ENCODE data around the gene KRTAP5-10.
"Not testable (repeated sequence)": the region's sequence is repeated elsewhere in the genome, so short reads cannot be mapped to it uniquely, and the experiment has no call there.

Gene KRTAP5-10

DNA sequence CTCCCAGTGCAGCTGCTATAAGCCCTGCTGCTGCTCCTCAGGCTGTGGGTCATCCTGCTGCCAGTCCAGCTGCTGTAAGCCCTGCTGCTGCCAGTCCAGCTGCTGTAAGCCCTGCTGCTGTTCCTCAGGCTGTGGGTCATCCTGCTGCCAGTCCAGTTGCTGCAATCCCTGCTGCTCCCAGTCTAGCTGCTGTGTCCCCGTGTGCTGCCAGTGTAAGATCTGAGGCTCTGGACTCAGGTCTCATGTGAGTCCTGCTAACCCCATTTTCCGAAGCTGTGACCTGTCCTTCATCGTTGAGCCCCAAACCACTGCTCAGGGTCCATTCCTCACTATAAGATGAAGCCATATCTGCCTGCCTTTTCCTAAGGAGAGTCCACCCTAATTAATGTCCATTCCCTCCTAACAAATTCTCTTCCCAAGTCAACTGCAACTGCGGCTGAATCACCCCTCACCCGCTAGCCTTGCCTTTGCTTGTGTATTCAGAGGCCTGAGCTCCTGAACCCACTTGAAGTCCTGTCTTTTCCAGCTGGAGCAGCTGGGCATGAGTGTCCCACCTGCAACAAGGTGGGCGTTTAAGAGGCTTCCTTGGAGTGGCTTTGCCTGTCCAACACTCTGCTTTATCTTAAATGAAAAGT is 37.7 kb upstream of the KRTAP5-10 start:
- TF ChIP-seq, protein P1, sequence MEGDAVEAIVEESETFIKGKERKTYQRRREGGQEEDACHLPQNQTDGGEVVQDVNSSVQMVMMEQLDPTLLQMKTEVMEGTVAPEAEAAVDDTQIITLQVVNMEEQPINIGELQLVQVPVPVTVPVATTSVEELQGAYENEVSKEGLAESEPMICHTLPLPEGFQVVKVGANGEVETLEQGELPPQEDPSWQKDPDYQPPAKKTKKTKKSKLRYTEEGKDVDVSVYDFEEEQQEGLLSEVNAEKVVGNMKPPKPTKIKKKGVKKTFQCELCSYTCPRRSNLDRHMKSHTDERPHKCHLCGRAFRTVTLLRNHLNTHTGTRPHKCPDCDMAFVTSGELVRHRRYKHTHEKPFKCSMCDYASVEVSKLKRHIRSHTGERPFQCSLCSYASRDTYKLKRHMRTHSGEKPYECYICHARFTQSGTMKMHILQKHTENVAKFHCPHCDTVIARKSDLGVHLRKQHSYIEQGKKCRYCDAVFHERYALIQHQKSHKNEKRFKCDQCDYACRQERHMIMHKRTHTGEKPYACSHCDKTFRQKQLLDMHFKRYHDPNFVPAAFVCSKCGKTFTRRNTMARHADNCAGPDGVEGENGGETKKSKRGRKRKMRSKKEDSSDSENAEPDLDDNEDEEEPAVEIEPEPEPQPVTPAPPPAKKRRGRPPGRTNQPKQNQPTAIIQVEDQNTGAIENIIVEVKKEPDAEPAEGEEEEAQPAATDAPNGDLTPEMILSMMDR (conservative IDR thresholded peaks at IDR 0.05) = no peak
- TF ChIP-seq ZFX (IDR thresholded peaks at IDR 0.05) = no peak
- H3K27ac ChIP-seq = peak overlapping the region; percentile 66

DNA sequence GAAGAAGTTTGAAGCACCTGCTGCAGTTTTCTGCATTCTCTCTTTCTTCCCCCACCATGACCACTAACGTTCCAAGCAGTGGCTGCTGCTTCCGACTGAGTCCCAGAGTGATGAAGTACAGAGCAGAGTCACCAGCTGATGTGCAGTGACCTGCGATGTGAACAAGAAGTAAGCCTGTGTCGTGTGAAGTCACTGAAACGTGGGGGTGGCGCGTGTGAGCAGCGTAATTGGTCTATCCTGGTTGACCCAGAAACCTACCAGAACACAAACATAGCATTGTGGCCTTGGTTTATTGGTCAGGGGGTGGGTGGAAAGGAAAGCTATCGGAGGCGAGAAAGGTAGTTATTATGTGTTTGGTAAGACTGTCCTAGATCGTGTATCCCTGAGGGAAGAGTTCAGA is 34.8 kb upstream of the KRTAP5-10 start:
- TF ChIP-seq ZFX (IDR thresholded peaks at IDR 0.05) = no peak
- TF ChIP-seq, protein P1 (conservative IDR thresholded peaks at IDR 0.05) = no peak
- no peak overlapping the region for H3K27ac ChIP-seq

DNA sequence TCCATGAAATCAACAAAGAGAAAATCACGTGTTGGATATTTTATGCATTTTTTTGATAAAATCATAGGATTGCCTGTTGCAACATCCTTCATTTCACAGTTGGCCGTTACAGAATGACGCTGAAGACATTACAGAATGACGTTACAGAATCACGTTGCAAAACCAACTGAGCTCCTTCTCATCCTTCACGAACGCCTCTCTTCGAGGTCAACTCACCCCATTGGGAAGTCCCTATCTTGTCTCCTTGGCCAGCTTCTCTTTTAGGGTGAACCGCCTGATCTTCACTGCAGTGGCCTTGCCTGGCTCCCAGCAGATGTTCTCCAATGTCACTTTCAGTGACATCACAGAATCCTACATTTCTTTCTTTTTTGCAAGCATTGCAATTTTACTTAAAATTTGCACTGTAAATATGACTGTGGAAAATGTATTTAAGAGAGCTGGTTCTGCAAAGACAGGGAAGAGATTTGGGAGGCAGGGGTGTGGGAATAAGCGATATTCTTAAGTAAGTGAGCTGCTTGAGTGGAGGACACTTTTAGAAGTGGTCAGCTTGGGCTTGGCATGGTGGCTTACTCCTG is 33.2 kb upstream of the KRTAP5-10 start:
- H3K27ac ChIP-seq = no peak overlapping the region
- no peak for TF ChIP-seq ZFX (IDR thresholded peaks at IDR 0.05)
- TF ChIP-seq, protein P1 (conservative IDR thresholded peaks at IDR 0.05) = no peak

DNA sequence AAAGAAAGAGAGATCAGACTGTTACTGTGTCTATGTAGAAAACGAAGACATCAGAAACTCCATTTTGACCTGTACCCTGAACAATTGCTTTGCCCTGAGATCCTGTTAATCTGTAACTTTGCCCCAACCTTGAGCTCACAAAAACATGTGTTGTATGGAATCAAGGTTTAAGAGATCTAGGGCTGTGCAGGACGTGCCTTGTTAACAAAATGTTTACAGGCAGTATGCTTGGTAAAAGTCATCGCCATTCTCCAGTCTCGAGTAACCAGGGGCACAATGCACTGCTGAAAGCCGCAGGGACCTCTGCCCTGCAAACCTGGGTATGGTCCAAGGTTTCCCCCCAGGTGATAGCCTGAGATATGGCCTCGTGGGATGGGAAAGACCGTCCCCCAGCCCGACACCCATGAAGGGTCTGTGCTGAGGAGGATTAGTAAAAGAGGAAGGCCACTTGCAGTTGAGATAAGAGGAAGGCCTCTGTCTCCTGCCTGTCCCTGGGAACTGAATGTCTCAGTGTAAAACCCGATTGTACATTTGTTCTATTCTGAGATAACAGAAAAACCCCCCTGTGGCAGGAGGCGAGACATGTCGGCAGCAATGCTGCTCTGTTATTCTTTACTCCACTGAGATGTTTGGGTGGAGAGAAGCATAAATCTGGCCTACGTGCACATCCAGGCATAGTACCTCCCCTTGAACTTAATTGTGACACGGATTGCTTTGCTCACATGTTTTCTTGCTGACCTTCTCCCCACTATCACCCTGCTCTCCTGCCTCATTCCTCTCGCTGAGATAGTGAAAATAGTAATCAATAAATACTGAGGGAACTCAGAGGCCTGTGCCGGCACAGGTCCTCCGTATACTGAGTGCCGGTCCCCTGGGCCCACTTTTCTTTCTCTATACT is 30.4 kb upstream of the KRTAP5-10 start:
- H3K27ac ChIP-seq = not testable (repeated sequence)

DNA sequence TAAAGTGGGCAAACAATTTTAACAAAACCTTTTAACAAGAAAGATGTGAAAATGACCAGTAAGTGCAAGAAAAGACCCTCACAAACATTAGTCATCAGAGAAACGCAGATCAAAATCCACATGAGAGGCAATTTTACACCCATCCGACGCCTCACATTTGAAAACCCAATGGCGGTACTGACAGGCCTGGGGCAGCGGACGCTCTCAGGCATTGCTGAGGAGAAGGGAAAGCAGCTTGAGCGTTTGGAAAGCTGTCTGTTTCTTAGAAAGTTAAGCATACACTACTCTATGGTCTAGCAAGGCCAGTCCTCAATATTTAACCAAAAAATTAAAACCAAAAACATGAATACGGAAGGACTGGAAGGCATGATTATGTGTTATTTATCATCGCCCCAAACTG is 29.5 kb upstream of the KRTAP5-10 start:
- TF ChIP-seq, protein P1 (conservative IDR thresholded peaks at IDR 0.05) = no peak
- no peak for TF ChIP-seq ZFX (IDR thresholded peaks at IDR 0.05)
- no peak overlapping the region for H3K27ac ChIP-seq

DNA sequence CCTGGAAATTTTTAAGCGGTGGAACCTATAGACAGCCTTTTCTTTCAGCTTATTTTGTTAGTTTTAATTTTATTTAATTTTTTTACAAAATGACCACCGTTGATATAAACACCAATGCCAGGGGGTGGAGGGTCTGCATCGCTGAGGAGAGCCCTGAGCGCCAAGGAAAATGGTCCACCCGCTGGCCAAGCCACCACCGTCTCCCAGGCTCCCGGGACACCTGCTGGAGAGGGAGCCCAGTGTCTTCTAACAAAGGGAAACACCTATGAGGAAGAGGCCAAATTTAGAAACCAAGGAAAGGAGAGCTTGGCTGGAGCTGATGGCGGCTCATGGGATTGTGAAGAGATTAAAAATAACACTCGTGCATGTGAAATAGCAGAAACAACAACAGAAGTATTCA is 27.8 kb upstream of the KRTAP5-10 start:
- no peak overlapping the region for H3K27ac ChIP-seq
- no peak for TF ChIP-seq ZFX (IDR thresholded peaks at IDR 0.05)
- TF ChIP-seq, protein P1 (conservative IDR thresholded peaks at IDR 0.05) = no peak

DNA sequence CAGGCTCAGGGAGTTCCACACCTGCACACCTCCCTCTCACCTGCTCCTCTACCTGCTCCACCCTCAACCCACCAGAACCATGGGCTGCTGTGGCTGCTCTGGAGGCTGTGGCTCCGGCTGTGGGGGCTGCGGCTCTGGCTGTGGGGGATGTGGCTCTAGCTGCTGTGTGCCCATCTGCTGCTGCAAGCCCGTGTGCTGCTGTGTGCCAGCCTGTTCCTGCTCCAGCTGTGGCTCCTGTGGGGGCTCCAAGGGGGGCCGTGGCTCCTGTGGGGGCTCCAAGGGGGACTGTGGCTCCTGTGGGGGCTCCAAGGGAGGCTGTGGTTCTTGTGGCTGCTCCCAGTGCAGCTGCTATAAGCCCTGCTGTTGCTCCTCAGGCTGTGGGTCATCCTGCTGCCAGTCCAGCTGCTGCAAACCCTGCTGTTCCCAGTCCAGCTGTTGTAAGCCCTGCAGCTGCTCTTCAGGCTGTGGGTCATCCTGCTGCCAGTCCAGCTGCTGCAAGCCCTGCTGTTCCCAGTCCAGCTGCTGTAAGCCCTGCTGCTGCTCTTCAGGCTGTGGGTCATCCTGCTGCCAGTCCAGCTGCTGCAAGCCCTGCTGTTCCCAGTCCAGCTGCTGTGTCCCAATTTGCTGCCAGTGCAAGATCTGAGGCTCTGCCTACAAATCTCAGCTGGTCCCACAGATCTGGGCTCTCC is 27.2 kb upstream of the KRTAP5-10 start, which contains the start of gene KRTAP5-8:
KRTAP5-8 (plus strand) TSS at position 49 of the 689 bp plus-strand sequence; CDS start at position 80, 31 bp downstream.
- not testable (repeated sequence) for H3K27ac ChIP-seq

DNA sequence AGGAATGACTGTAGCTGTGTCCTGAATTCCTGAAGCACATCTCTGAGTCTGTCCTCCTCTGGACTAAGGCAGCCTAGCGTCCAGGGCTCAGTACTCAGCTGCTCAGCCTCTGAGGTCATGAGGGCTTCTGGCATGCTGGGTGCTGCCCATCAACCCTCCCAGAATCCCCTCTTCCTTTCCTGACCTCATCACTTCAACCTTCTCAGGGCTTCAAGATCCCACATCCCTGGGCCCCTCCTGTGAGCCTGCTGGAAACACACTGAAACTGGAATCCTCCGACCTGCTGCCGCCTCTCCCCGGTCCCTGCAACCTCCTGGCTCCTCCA is 26.7 kb upstream of the KRTAP5-10 start:
- no peak for TF ChIP-seq ZFX (IDR thresholded peaks at IDR 0.05)
- TF ChIP-seq, protein P1 (conservative IDR thresholded peaks at IDR 0.05) = no peak
- H3K27ac ChIP-seq = no peak overlapping the region

Data from C4-2B (cell line).